Iris pigment epithelial cell (primary cell): ENCODE measurements around the gene DNAAF2.

Experiments
- DNase-seq: peaks from one replicate; pipeline ENCODE4 v3.0.0-alpha.2; 2011; ENCODE audit warnings: low read depth

Gene DNAAF2

GRCh38 chr14:49634547-49635334, at the start of gene DNAAF2:
Gene DNAAF2, minus strand, starts transcription at chr14:49635244. Its CDS starts 95 bp downstream, at chr14:49635149.
- DNase-seq, result peak; percentile 77

GRCh38 chr14:49679271-49679670, 44.2 kb upstream of the DNAAF2 start:
- peak; percentile 35 for DNase-seq

- no peak for DNase-seq
Observed at GRCh38 chr14:49677643-49678042, 42.6 kb upstream of the DNAAF2 start.

GRCh38 chr14:49673586-49673985, 38.5 kb upstream of the DNAAF2 start:
- no peak for DNase-seq

- no peak for DNase-seq
Observed at GRCh38 chr14:49670475-49670874, 35.4 kb upstream of the DNAAF2 start.

GRCh38 chr14:49659526-49660455, 24.7 kb upstream of the DNAAF2 start:
- DNase-seq, result peak; percentile 7

GRCh38 chr14:49657500-49657899, 22.5 kb upstream of the DNAAF2 start:
- DNase-seq, result peak; percentile 53

GRCh38 chr14:49654511-49654910, 19.5 kb upstream of the DNAAF2 start:
- DNase-seq, result no peak

GRCh38 chr14:49653508-49653907, 18.5 kb upstream of the DNAAF2 start:
- no peak for DNase-seq

- DNase-seq, result no peak
Observed at GRCh38 chr14:49642163-49642562, 7.1 kb upstream of the DNAAF2 start.

- peak; percentile 66 for DNase-seq
Observed at GRCh38 chr14:49641697-49642129, 6.7 kb upstream of the DNAAF2 start.

GRCh38 chr14:49640540-49641417, 5.7 kb upstream of the DNAAF2 start:
- peak; percentile 56 for DNase-seq

GRCh38 chr14:49637534-49638078, 2.6 kb upstream of the DNAAF2 start:
- no peak for DNase-seq

GRCh38 chr14:49636866-49637265, 1.8 kb upstream of the DNAAF2 start:
- no peak for DNase-seq

- peak; percentile 97 for DNase-seq
Observed at GRCh38 chr14:49633640-49634546, 1.2 kb downstream of the DNAAF2 start.

GRCh38 chr14:49623941-49624839, 10.9 kb downstream of the DNAAF2 start:
- DNase-seq, result peak; percentile 40

- DNase-seq, result no peak
Observed at GRCh38 chr14:49623387-49623786, 11.7 kb downstream of the DNAAF2 start.

- no peak for DNase-seq
Observed at GRCh38 chr14:49622022-49622607, 12.9 kb downstream of the DNAAF2 start.
